ENCODE measurements around the gene SMTN.

The SMTN gene

GRCh38 chr22:31103899-31104694 lies 23.0 kb downstream of the SMTN start:
- DNase-seq (ENCODE audit: low read depth) = no peak
- no peak for TF ChIP-seq CTCF (conservative IDR thresholded peaks at IDR 0.05; ENCODE audit: low read length)

GRCh38 chr22:31104869-31105268 lies 23.8 kb downstream of the SMTN start:
- H3K4me3 ChIP-seq (ENCODE audit: low read length) = no peak overlapping the region
- TF ChIP-seq CTCF (conservative IDR thresholded peaks at IDR 0.05; ENCODE audit: low read length) = peak; percentile 26
- DNase-seq (ENCODE audit: low read depth) = no peak

More at GRCh38 chr22:31103899-31104694, 23.0 kb downstream of the SMTN start:
- H3K4me3 ChIP-seq (ENCODE audit: low read length) = no peak overlapping the region

GRCh38 chr22:31105282-31105929 lies 24.3 kb downstream of the SMTN start:
- TF ChIP-seq CTCF (conservative IDR thresholded peaks at IDR 0.05; ENCODE audit: low read length) = no peak
- peak overlapping the region; percentile 95 for H3K4me3 ChIP-seq (ENCODE audit: low read length)
- no peak for DNase-seq (ENCODE audit: low read depth)

- TF ChIP-seq CTCF (conservative IDR thresholded peaks at IDR 0.05; ENCODE audit: low read length) = peak; percentile 33; the same call in 1 of the 2 replicates
- peak overlapping the region; percentile 95 for H3K4me3 ChIP-seq (ENCODE audit: low read length)
- DNase-seq (ENCODE audit: low read depth) = no peak
Measured at GRCh38 chr22:31106001-31106571, 25.0 kb downstream of the SMTN start.

- peak overlapping the region; percentile 95 for H3K4me3 ChIP-seq (ENCODE audit: low read length)
- TF ChIP-seq CTCF (conservative IDR thresholded peaks at IDR 0.05; ENCODE audit: low read length) = no peak
- peak; percentile 66 for DNase-seq (ENCODE audit: low read depth)
Measured at GRCh38 chr22:31106731-31107177, 25.6 kb downstream of the SMTN start.

GRCh38 chr22:31107178-31107893 lies 26.2 kb downstream of the SMTN start, which contains the start of gene SELENOM:
SELENOM (minus strand) TSS chr22:31107568; CDS start chr22:31107505, 63 bp downstream.
- TF ChIP-seq CTCF (conservative IDR thresholded peaks at IDR 0.05; ENCODE audit: low read length) = peak; percentile 85
- H3K4me3 ChIP-seq (ENCODE audit: low read length) = peak within 1 kb of the TSS; percentile 95
- DNase-seq (ENCODE audit: low read depth) = peak; percentile 98
